ENCODE results near the gene PODNL1.

GRCh38 chr19:13899393-13899792 is 38.8 kb downstream of the PODNL1 start:
- no peak for TF ChIP-seq POLR2A (IDR thresholded peaks at IDR 0.05)
- no peak for TF ChIP-seq CTCF (IDR thresholded peaks at IDR 0.05)

Measured in upper lobe of left lung (tissue), 4 donors.